H1 (cell line): Measurements from ENCODE around the gene CDK5. TPM values are rescaled to one million over a fixed set of nuclear protein-coding genes. Genes with fewer than 3 reads are reported as not detected.
A peak's percentile ranks its signal among the peaks of the same experiment; 100 is the strongest.

Experiments used
- ASH2L ChIP-seq: fragments of 200-600, 300-600 bp; sonication (generic); IDR thresholded peaks from one replicate; pipeline ENCODE4 v1.7.1; 2017; ENCODE audit warnings: low read length
- BCL11A ChIP-seq, 2 experiments: IDR thresholded peaks; one replicate each; pipeline ENCODE4 v1.6.1; 2011; ENCODE audit warnings: low read depth in 2 of 2, low read length in 2 of 2, mild to moderate bottlenecking in 2 of 2
- CBX8 ChIP-seq: fragments of 300-800, 300-1000 bp; sonication (generic); IDR thresholded peaks from 2 replicates; pipeline ENCODE4 v1.7.1; 2016; ENCODE audit warnings: low read depth, low read length, borderline replicate concordance
- CHD2 ChIP-seq: IDR thresholded peaks from 2 replicates; pipeline ENCODE4 v1.6.1; 2012; ENCODE audit warnings: low read length, improper control_type of control experiment
- EGR1 ChIP-seq: IDR thresholded peaks from 2 replicates; pipeline ENCODE4 v1.6.1; 2011; ENCODE audit warnings: low read depth, low read length, borderline replicate concordance
- EZH2 ChIP-seq: fragments of 200-600 bp; sonication (generic); IDR thresholded peaks from 2 replicates; pipeline ENCODE4 v1.7.1; 2012; ENCODE audit warnings: low read depth, mild to moderate bottlenecking, moderate library complexity, low read length, inconsistent platforms; ENCODE audit not compliant: severe bottlenecking
- GTF2F1 ChIP-seq: IDR thresholded peaks from 2 replicates; pipeline ENCODE4 v1.6.1; 2012; ENCODE audit warnings: low read depth, low read length, improper control_type of control experiment, borderline replicate concordance
- JUN ChIP-seq: IDR thresholded peaks from 2 replicates; pipeline ENCODE4 v1.6.1; 2011; ENCODE audit warnings: low read depth, mild to moderate bottlenecking, improper control_type of control experiment, low read length
- KDM1A ChIP-seq: fragments of 200-600, 300-600 bp; sonication (generic); IDR thresholded peaks from 2 replicates; pipeline ENCODE4 v1.7.1; 2016; ENCODE audit warnings: mild to moderate bottlenecking, low read length, borderline replicate concordance
- KDM5A ChIP-seq: fragments of 200-600 bp; IDR thresholded peaks from 2 replicates; pipeline ENCODE4 v1.7.1; 2012; ENCODE audit warnings: mild to moderate bottlenecking, low read length, inconsistent platforms, mixed read lengths
- PHF8 ChIP-seq: fragments of 200-600 bp; sonication (generic); conservative IDR thresholded peaks from 2 replicates; pipeline ENCODE4 v1.7.1; 2012; ENCODE audit warnings: low read depth, mild to moderate bottlenecking, inconsistent platforms, low read length, moderate library complexity
- POLR2AphosphoS5 ChIP-seq: IDR thresholded peaks from 2 replicates; pipeline ENCODE4 v1.6.1; 2011; ENCODE audit warnings: low read depth, low read length
- RFX5 ChIP-seq: IDR thresholded peaks from 2 replicates; pipeline ENCODE4 v1.6.1; 2011; ENCODE audit warnings: low read depth, low read length, improper control_type of control experiment, borderline replicate concordance
- RXRA ChIP-seq: IDR thresholded peaks from 2 replicates; pipeline ENCODE4 v1.6.1; 2011; ENCODE audit warnings: low read depth, mild to moderate bottlenecking, low read length, moderate library complexity; ENCODE audit not compliant: insufficient read depth
- SIN3A ChIP-seq, 2 experiments: IDR thresholded peaks in 1 of 2; conservative IDR thresholded peaks in 1 of 2; 2 replicates each; pipeline ENCODE4 v1.6.1; 2011 to 2012; ENCODE audit warnings: low read length in 2 of 2, improper control_type of control experiment in 1 of 2, low read depth in 1 of 2, mild to moderate bottlenecking in 1 of 2
- SIX5 ChIP-seq: IDR thresholded peaks from 2 replicates; pipeline ENCODE4 v1.6.1; 2011; ENCODE audit warnings: mild to moderate bottlenecking, low read depth, low read length
- SP1 ChIP-seq: IDR thresholded peaks from 2 replicates; pipeline ENCODE4 v1.6.1; 2011; ENCODE audit warnings: low read depth, low read length
- TAF7 ChIP-seq: optimal IDR thresholded peaks from 2 replicates; pipeline ENCODE3; 2011; ENCODE audit warnings: low read depth, mild to moderate bottlenecking, inconsistent platforms, low read length, moderate library complexity, borderline replicate concordance
- TCF12 ChIP-seq: IDR thresholded peaks from 2 replicates; pipeline ENCODE4 v1.6.1; 2011; ENCODE audit warnings: low read depth, mild to moderate bottlenecking, low read length
- ZNF274 ChIP-seq: IDR thresholded peaks from 2 replicates; pipeline ENCODE4 v1.7.0; 2012; ENCODE audit warnings: low read length, borderline replicate concordance; ENCODE audit errors: extremely low read depth
- polyA plus RNA-seq, 7 experiments: library from polyadenylated mRNA; depleted of rRNA in 3 of 7; stranded (reverse) in 5 of 7; unstranded in 2 of 7; fragments of >200 nt in 5 of 7; fragments of 200-250 nt in 2 of 7; gene quantifications; 1 replicate in 5 of 7; 2 replicates in 1 of 7; 4 replicates in 1 of 7; pipeline versions ENCODE4 v1.2.1 to v1.2.3, GENCODE V29; 2011 to 2013; ENCODE audit warnings: missing spikeins in 2 of 7, mixed read lengths in 2 of 7
- total RNA-seq: library from RNA; stranded (reverse); fragmentation: NEBNext Ultra II Directional; extraction: Animal tissue kit (Norgen Biotek cat#: 25700); gene quantifications from 2 replicates; pipeline ENCODE4 v1.2.1, GENCODE V29; 2021
- TF ChIP-seq, protein P1 (sequence below): IDR thresholded peaks from 2 replicates; pipeline ENCODE4 v1.6.1; 2012; ENCODE audit warnings: inconsistent platforms
- TF ChIP-seq, protein P2 (sequence below): IDR thresholded peaks from 2 replicates; pipeline ENCODE4 v1.6.1; 2012; ENCODE audit warnings: low read length, inconsistent platforms

CDK5 gene
- total and polyA plus RNA-seq, 2 of the 8 experiments (the other 6 are each of a cell fraction or from before 2014, with no cell fraction given): 22.8 to 37.2 TPM

DNA sequence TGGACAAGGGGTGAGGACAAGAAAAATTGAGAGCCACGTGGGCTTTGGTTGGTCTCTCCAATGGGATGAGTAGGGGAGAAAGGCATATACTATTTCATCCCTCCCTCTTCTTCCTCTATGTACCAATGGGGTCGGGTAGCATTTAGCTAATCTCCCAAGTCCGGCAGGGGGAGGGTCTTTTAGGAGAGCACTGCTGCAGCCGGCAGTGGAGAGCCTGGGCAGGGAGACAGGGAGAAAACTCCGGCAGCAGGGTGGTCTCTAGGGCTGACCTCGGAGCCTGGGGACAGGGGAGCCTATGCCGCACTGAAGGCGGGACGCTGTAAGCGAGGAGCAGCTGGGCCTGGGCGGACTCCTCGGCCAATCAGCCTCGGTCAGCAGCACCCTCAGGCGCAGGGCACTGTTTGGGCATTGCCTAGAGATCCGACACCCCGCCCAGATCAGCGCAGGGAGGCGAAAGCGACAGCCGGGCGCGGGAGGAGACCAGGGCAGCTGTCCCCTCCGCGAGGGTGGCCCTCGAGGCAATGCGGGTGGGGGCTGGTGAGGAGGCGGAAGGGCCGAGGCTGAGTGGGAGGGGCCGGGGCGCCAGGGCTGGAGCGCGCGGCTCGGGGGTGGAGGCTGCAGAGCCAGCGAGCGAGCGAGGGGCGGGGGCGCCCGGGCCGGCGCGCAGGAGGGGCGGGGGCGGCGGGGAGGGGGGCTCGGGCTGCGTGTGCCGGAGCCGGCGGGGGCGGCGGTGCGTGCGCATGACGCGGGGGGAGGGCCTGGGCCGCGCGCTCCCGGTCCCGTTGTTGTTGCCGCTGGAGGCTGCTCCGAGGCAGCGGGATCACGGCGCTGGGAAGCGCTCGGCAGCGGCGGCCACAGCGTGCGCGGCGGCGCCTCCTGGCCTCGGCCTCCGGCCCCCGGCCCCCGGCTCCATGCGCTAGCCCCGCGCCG, 28.3 kb upstream of the CDK5 start, which contains the start of gene AGAP3 (continued):
- TF ChIP-seq EGR1 (no peak), SP1 (no peak), KDM1A (no peak), JUN (no peak), PHF8 (no peak), CBX8 (no peak), SIN3A (conservative IDR thresholded peaks at IDR 0.05 in 1 of 2, IDR thresholded peaks at IDR 0.05 in 1 of 2; ENCODE audit: low read depth in 1 of 2, low read length in 2 of 2) (peak; percentile 27 to 73; a peak in 1 of 4 replicates), BCL11A (IDR thresholded peaks at IDR 0.05; ENCODE audit: low read depth in 2 of 2, low read length in 2 of 2) (no peak), SIX5 (no peak), RFX5 (no peak), TAF7 (no peak), TCF12 (no peak), CHD2 (no peak), GTF2F1 (no peak), ASH2L (no peak), POLR2AphosphoS5 (peak; percentile 57; the same call in 1 of the 2 replicates), EZH2 (no peak), ZNF274 (no peak), RXRA (no peak), KDM5A (no peak)
- TF ChIP-seq, protein P1, sequence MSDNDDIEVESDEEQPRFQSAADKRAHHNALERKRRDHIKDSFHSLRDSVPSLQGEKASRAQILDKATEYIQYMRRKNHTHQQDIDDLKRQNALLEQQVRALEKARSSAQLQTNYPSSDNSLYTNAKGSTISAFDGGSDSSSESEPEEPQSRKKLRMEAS: peak; percentile 33; the same call in 1 of the 2 replicates
- TF ChIP-seq, protein P2, sequence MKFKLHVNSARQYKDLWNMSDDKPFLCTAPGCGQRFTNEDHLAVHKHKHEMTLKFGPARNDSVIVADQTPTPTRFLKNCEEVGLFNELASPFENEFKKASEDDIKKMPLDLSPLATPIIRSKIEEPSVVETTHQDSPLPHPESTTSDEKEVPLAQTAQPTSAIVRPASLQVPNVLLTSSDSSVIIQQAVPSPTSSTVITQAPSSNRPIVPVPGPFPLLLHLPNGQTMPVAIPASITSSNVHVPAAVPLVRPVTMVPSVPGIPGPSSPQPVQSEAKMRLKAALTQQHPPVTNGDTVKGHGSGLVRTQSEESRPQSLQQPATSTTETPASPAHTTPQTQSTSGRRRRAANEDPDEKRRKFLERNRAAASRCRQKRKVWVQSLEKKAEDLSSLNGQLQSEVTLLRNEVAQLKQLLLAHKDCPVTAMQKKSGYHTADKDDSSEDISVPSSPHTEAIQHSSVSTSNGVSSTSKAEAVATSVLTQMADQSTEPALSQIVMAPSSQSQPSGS: no peak
